ENCODE data around the gene OR5B21.

DNA sequence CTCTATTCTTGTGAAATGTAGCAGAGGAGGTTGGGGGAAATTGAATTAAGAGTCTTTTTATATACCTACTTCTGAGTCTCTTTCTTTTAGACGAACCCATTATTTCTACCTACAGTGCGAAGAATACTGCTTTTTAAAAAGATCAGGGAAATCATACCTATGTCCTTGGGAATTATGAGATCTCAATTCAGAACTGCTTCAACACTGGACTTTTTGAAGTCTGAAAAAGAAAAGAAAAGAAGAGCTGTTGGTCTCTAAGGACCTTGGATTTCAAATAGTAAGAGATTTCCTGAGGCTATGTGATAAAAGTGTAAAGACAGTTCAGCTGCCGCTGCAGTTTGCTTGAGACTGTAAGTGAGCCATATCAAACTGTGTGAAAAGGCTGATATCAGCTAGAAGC, 3.7 kb upstream of the OR5B21 start:
- TF ChIP-seq, protein P1, sequence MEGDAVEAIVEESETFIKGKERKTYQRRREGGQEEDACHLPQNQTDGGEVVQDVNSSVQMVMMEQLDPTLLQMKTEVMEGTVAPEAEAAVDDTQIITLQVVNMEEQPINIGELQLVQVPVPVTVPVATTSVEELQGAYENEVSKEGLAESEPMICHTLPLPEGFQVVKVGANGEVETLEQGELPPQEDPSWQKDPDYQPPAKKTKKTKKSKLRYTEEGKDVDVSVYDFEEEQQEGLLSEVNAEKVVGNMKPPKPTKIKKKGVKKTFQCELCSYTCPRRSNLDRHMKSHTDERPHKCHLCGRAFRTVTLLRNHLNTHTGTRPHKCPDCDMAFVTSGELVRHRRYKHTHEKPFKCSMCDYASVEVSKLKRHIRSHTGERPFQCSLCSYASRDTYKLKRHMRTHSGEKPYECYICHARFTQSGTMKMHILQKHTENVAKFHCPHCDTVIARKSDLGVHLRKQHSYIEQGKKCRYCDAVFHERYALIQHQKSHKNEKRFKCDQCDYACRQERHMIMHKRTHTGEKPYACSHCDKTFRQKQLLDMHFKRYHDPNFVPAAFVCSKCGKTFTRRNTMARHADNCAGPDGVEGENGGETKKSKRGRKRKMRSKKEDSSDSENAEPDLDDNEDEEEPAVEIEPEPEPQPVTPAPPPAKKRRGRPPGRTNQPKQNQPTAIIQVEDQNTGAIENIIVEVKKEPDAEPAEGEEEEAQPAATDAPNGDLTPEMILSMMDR (conservative IDR thresholded peaks at IDR 0.05; ENCODE audit: low read length), result no peak
- no peak for TF ChIP-seq EZH2phosphoT487 (IDR thresholded peaks at IDR 0.05; ENCODE audit: borderline replicate concordance)
